Tibial nerve (tissue), 4 donors: ENCODE measurements around the gene TSR1.

ENCODE experiments used
- CTCF ChIP-seq, 5 experiments: fragments of 200-600 bp in 3 of 5; fragments of 450-650 bp in 2 of 5; sonication (generic) in 3 of 5; IDR thresholded peaks; one replicate each; pipeline ENCODE4 v1.5.1; 2016 to 2019; ENCODE audit warnings: antibody characterized with exemption in 5 of 5, mild to moderate bottlenecking in 3 of 5, moderate library complexity in 2 of 5
- EP300 ChIP-seq, 2 donors: sonication (generic); formaldehyde crosslinking; IDR thresholded peaks; one replicate each; pipeline ENCODE4 v1.6.1; 2017; ENCODE audit warnings: antibody characterized with exemption in 2 of 2, mild to moderate bottlenecking in 1 of 2
- POLR2A ChIP-seq, 2 donors: fragments of 450-650 bp; IDR thresholded peaks; one replicate each; pipeline ENCODE4 v1.6.1; 2017; ENCODE audit warnings: antibody characterized with exemption in 2 of 2, mild to moderate bottlenecking in 2 of 2, moderate library complexity in 2 of 2

DNA sequence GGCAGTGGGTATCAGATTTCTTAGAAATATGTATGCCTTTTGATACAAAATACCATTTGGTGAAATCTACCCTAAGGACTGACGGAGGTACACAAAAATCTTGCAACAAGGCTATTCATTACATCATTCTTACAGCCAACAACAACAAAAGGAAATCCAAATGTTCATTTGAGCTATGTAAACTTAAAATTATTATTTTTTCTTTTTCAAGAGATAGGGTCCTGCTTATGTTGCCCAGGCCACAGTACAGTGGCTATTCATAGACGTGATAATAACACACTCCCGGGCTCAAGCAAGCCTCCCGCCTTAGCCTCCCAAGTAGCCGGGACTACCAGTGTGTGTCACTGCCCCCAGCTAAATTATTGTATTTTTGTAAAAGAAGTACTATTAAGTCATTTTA lies 23.5 kb downstream of the TSR1 start:
- TF ChIP-seq CTCF (IDR thresholded peaks at IDR 0.05) (no peak), POLR2A (IDR thresholded peaks at IDR 0.05) (no peak), EP300 (IDR thresholded peaks at IDR 0.05) (no peak)
